Tibial nerve (tissue), 4 donors: ENCODE results near the gene RP9. TPM values are rescaled to one million over a fixed set of nuclear protein-coding genes. Genes with fewer than 3 reads are reported as not detected.

Experiments used
- DNase-seq, 2 donors: peaks; one replicate each; pipeline ENCODE4 v3.0.0-alpha.2; 2019; ENCODE audit warnings: low spot score in 2 of 2
- H3K27ac ChIP-seq, 4 donors: fragments of 200-600 bp; sonication (generic) in 3 of 4; one replicate each; pipeline ENCODE4 v1.5.1; 2017 to 2019; ENCODE audit warnings: mild to moderate bottlenecking in 1 of 4
- H3K27me3 ChIP-seq, 2 donors: fragments of 200-600 bp; sonication (generic) in 1 of 2; one replicate each; pipeline versions ENCODE4 v1.5.1 to v1.6.0; 2017 to 2019
- H3K36me3 ChIP-seq, 3 donors: fragments of 200-600 bp; sonication (generic); one replicate each; pipeline ENCODE4 v1.5.1; 2018 to 2019
- H3K4me1 ChIP-seq, 4 donors: fragments of 200-600 bp; sonication (generic) in 3 of 4; one replicate each; pipeline ENCODE4 v1.5.1; 2017 to 2019
- H3K4me3 ChIP-seq, 4 donors: fragments of 200-600 bp; sonication (generic) in 3 of 4; one replicate each; pipeline ENCODE4 v1.5.1; 2017 to 2019; ENCODE audit warnings: mild to moderate bottlenecking in 1 of 4, moderate library complexity in 1 of 4
- H3K9me3 ChIP-seq, 4 donors: fragments of 200-600 bp; sonication (generic) in 3 of 4; one replicate each; pipeline ENCODE4 v1.5.1; 2017 to 2019
- EP300 ChIP-seq, 2 donors: sonication (generic); formaldehyde crosslinking; IDR thresholded peaks; one replicate each; pipeline ENCODE4 v1.6.1; 2017; ENCODE audit warnings: antibody characterized with exemption in 2 of 2, mild to moderate bottlenecking in 1 of 2
- POLR2A ChIP-seq, 2 donors: fragments of 450-650 bp; IDR thresholded peaks; one replicate each; pipeline ENCODE4 v1.6.1; 2017; ENCODE audit warnings: antibody characterized with exemption in 2 of 2, mild to moderate bottlenecking in 2 of 2, moderate library complexity in 2 of 2
- WGBS, 2 donors: methylation state at CpG; one replicate each; pipeline ENCODE4 v1.1.5; 2018; 5-methylcytosine and 5-hydroxymethylcytosine counted together
- total RNA-seq, 4 donors: library from RNA; depleted of rRNA; stranded (reverse); fragments of >200 nt; gene quantifications; one replicate each; pipeline ENCODE4 v1.1.0, GENCODE V29; 2016
- TF ChIP-seq, protein P1 (sequence below), 5 experiments: fragments of 200-600 bp in 3 of 5; fragments of 450-650 bp in 2 of 5; sonication (generic) in 3 of 5; IDR thresholded peaks; one replicate each; pipeline ENCODE4 v1.5.1; 2016 to 2019; ENCODE audit warnings: antibody characterized with exemption in 5 of 5, mild to moderate bottlenecking in 3 of 5, moderate library complexity in 2 of 5

Gene RP9
- total RNA-seq, 4 donors from 2014 or later, result 7.5 to 22.9 (median 16.9) TPM

GRCh38 chr7:33079096-33079495 is 30.1 kb downstream of the RP9 start:
- Histone ChIP-seq H3K27me3 (no peaks in the 10 kb centered on the region), H3K27ac (no peak overlapping the region), H3K9me3 (no peaks in the 10 kb centered on the region), H3K4me1 (no peaks in the 10 kb centered on the region), H3K4me3 (no peak overlapping the region), H3K36me3 (no peaks in the 10 kb centered on the region)
- no peak for TF ChIP-seq EP300 (IDR thresholded peaks at IDR 0.05)
- TF ChIP-seq, protein P1, sequence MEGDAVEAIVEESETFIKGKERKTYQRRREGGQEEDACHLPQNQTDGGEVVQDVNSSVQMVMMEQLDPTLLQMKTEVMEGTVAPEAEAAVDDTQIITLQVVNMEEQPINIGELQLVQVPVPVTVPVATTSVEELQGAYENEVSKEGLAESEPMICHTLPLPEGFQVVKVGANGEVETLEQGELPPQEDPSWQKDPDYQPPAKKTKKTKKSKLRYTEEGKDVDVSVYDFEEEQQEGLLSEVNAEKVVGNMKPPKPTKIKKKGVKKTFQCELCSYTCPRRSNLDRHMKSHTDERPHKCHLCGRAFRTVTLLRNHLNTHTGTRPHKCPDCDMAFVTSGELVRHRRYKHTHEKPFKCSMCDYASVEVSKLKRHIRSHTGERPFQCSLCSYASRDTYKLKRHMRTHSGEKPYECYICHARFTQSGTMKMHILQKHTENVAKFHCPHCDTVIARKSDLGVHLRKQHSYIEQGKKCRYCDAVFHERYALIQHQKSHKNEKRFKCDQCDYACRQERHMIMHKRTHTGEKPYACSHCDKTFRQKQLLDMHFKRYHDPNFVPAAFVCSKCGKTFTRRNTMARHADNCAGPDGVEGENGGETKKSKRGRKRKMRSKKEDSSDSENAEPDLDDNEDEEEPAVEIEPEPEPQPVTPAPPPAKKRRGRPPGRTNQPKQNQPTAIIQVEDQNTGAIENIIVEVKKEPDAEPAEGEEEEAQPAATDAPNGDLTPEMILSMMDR (IDR thresholded peaks at IDR 0.05), result no peak
- no peak for TF ChIP-seq POLR2A (IDR thresholded peaks at IDR 0.05)
- 81 to 85% methylated on average over 2 of the region's 2 CpGs for WGBS, 2 donors
- DNase-seq, result no peak

DNA sequence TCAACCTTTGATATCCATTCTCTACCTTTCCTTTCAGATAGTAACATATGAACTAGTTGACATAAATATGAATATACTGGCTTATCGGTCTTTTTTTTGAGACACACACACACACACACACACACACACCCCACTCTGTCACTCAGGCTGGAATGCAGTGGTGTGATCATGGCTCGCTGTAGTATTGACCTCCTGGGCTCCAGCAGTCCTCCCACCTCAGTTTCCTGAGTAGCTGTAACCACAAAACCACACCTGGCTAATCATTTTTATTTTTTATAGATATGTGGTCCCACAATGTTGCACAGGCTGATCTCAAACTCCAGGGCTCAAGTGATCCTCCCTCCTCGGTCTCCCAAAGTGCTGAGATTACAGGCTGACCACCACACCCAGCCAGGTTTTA is 32.5 kb downstream of the RP9 start:
- Histone ChIP-seq H3K36me3 (no peaks in the 10 kb centered on the region), H3K9me3 (no peaks in the 10 kb centered on the region), H3K27ac (no peak overlapping the region), H3K27me3 (peaks cover 0 to 6% of the 10 kb centered on the region in 2 donors), H3K4me3 (no peak overlapping the region), H3K4me1 (no peaks in the 10 kb centered on the region)
- TF ChIP-seq POLR2A (IDR thresholded peaks at IDR 0.05) (no peak), EP300 (IDR thresholded peaks at IDR 0.05) (no peak)
- TF ChIP-seq, protein P1 (IDR thresholded peaks at IDR 0.05), result no peak
- DNase-seq, result no peak
- WGBS, 2 donors, result 64 to 82% methylated on average over 3 of the region's 3 CpGs

DNA sequence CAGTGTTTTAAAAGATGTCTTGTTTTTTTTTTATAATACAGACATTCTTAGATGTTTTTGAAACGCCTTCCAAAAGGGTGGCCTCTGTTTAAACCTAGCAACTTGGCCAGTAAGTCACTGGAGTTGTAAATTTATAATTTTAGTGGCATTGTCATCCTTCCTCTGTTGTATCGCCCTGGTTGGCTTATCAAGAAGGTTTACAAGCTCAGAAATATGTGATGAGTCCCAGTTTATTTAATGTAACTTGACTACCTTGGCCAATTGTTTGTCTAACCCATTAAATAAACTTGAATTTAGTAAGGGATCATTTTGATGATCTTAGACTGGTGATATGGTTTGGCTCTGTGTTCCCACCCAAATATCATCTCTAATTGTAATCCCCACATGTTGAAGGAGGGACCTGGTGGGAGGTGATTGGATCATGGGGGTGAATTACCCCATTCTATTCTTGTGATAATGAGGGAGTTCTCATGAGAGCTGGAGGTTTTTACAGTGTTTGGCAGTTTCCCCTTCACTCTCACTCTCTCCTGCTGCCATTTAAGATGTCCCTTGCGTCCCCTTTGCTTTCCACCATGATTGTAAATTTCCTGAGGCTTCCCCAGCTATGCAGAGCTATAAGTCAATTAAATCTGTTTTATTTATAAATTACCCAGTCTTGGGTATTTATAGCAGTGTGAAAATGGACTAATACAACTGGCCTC is 33.2 kb downstream of the RP9 start:
- Histone ChIP-seq H3K4me3 (no peak overlapping the region), H3K36me3 (no peaks in the 10 kb centered on the region), H3K9me3 (no peaks in the 10 kb centered on the region), H3K27ac (no peak overlapping the region), H3K27me3 (peaks cover 0 to 6% of the 10 kb centered on the region in 2 donors), H3K4me1 (no peaks in the 10 kb centered on the region)
- DNase-seq, result no peak
- WGBS, 2 donors, result 77 to 78% methylated on average over 3 of the region's 3 CpGs
- TF ChIP-seq POLR2A (IDR thresholded peaks at IDR 0.05), result no peak
- no peak for TF ChIP-seq EP300 (IDR thresholded peaks at IDR 0.05)
- TF ChIP-seq, protein P1 (IDR thresholded peaks at IDR 0.05), result no peak

DNA sequence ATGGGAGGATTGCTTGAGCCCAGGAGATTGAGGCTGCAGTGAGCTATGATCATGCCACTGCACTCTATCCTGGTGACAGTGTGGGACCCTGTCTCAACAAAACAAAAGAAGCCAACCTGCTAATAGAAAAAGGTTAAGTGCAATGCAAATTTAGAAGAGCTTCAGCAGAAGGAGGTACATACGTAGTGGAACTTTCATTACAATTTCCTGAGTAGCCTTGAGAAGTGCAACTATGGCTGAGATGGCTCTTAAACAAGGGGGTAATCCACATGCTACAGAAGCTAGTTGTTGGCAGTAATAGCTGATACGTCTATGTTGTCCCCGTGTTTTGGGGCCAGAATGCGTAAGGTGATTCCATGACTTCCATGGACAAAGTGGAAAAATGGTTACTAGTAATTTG is 36.0 kb downstream of the RP9 start:
- no peak for DNase-seq

GRCh38 chr7:33072471-33072870 is 36.7 kb downstream of the RP9 start:
- 22 to 23% methylated on average over 2 of the region's 2 CpGs for WGBS, 2 donors
- Histone ChIP-seq H3K9me3 (peaks cover 0 to 19% (median 0%) of the 10 kb centered on the region in 4 donors), H3K4me3 (no peak overlapping the region)

More for the DNA sequence above, 36.0 kb downstream of the RP9 start:
- no peak overlapping the region for H3K4me3 ChIP-seq
- peaks cover 0 to 16% (median 0%) of the 10 kb centered on the region in 4 donors for H3K9me3 ChIP-seq
- H3K36me3 ChIP-seq, result no peaks in the 10 kb centered on the region
- 90 to 93% methylated on average over 4 of the region's 4 CpGs for WGBS, 2 donors
- H3K27ac ChIP-seq, result no peak overlapping the region
- H3K4me1 ChIP-seq, result no peaks in the 10 kb centered on the region
- peaks cover 0 to 6% of the 10 kb centered on the region in 2 donors for H3K27me3 ChIP-seq
- TF ChIP-seq POLR2A (IDR thresholded peaks at IDR 0.05), result no peak
- TF ChIP-seq, protein P1 (IDR thresholded peaks at IDR 0.05), result no peak
- no peak for TF ChIP-seq EP300 (IDR thresholded peaks at IDR 0.05)

More at GRCh38 chr7:33072471-33072870, 36.7 kb downstream of the RP9 start:
- peaks cover 0 to 6% of the 10 kb centered on the region in 2 donors for H3K27me3 ChIP-seq
- H3K27ac ChIP-seq, result no peak overlapping the region
- TF ChIP-seq POLR2A (IDR thresholded peaks at IDR 0.05) (no peak), EP300 (IDR thresholded peaks at IDR 0.05) (no peak)
- TF ChIP-seq, protein P1 (IDR thresholded peaks at IDR 0.05), result no peak
- no peak for DNase-seq
- no peaks in the 10 kb centered on the region for H3K4me1 ChIP-seq
- H3K36me3 ChIP-seq, result no peaks in the 10 kb centered on the region
